ENCODE data around the gene PHOSPHO1.

GRCh38 chr17:49204516-49204915 lies 26.1 kb downstream of the PHOSPHO1 start:
- TF ChIP-seq POLR2AphosphoS5 (IDR thresholded peaks at IDR 0.05; ENCODE audit: low read depth, low read length), result no peak
- no peak for TF ChIP-seq POLR2A (IDR thresholded peaks at IDR 0.05; ENCODE audit: low read depth, low read length)
- no peak for TF ChIP-seq TAF1 (IDR thresholded peaks at IDR 0.05; ENCODE audit: borderline replicate concordance, low read depth, low read length)
